ENCODE measurements around the gene TTC21A. TPM values are rescaled to one million over a fixed set of nuclear protein-coding genes. Genes with fewer than 3 reads are reported as not detected.

TTC21A gene
- total RNA-seq (2022; extraction: Qiagen RNA extraction): 1.5 to 2.7 TPM (median 2.2 TPM) in 5 replicates

GRCh38 chr3:39107388-39108199 lies at the start of gene TTC21A, which contains the start of gene GORASP1:
TSS of gene TTC21A (plus strand) at chr3:39107680. CDS start at chr3:39107838, 158 bp downstream.
TSS of gene GORASP1 (minus strand) at chr3:39107627. CDS start at chr3:39107541, 86 bp downstream.

Other genes with a start within 250 kb of the TTC21A start
- 0.02 TPM in 1 of 5 replicates, not detected in the others for gene SCN11A, start 55.7 kb upstream of the TTC21A start, total RNA-seq (2022; extraction: Qiagen RNA extraction)
- 17.9 to 22.5 TPM (median 21.0 TPM) in 5 replicates for gene WDR48, start 55.7 kb upstream of the TTC21A start, total RNA-seq (2022; extraction: Qiagen RNA extraction)
- gene GORASP1, start 53 bp upstream of the TTC21A start, total RNA-seq (2022; extraction: Qiagen RNA extraction): 28.5 to 37.9 TPM (median 32.6 TPM) in 5 replicates
- gene CSRNP1, start 45.9 kb downstream of the TTC21A start, total RNA-seq (2022; extraction: Qiagen RNA extraction): 16.3 to 21.2 TPM (median 18.7 TPM) in 5 replicates
- gene XIRP1, start 84.9 kb downstream of the TTC21A start, total RNA-seq (2022; extraction: Qiagen RNA extraction): 0.12 to 0.23 TPM (median 0.17 TPM) in 5 replicates
- gene CX3CR1, start 172.4 kb downstream of the TTC21A start, total RNA-seq (2022; extraction: Qiagen RNA extraction): 0.04 TPM in 1 of 5 replicates, not detected in the others
- gene CCR8, start 222.0 kb downstream of the TTC21A start, total RNA-seq (2022; extraction: Qiagen RNA extraction): not detected in 5 replicates